Mesodermal cell (in vitro differentiated cells): ENCODE measurements around the gene HEXD.
"Not testable (repeated sequence)": the region's sequence is repeated elsewhere in the genome, so short reads cannot be mapped to it uniquely, and the experiment has no call there.

Experiments
- H3K27ac ChIP-seq: 2 replicates; pipeline ENCODE4 v1.7.0; 2013; ENCODE audit warnings: mild to moderate bottlenecking, low read depth, low read length, moderate library complexity; ENCODE audit not compliant: severe bottlenecking
- H3K36me3 ChIP-seq: 2 replicates; pipeline ENCODE4 v1.7.1; 2013; ENCODE audit warnings: mild to moderate bottlenecking, low read length, moderate library complexity; ENCODE audit not compliant: control insufficient read depth, insufficient read depth
- H3K4me1 ChIP-seq: one replicate; pipeline ENCODE4 v1.7.1; 2013; ENCODE audit warnings: mild to moderate bottlenecking, low read length; ENCODE audit not compliant: insufficient read depth, control insufficient read depth, poor library complexity, severe bottlenecking
- H3K4me3 ChIP-seq: 2 replicates; pipeline ENCODE4 v1.7.0; 2013; ENCODE audit warnings: low read length, control low read depth, mild to moderate bottlenecking; ENCODE audit not compliant: insufficient read depth, poor library complexity, severe bottlenecking; ENCODE audit errors: extremely low read depth
- H3K9me3 ChIP-seq: 2 replicates; pipeline ENCODE4 v1.7.1; 2013; ENCODE audit warnings: mild to moderate bottlenecking, low read length, moderate library complexity; ENCODE audit not compliant: control insufficient read depth
- WGBS, 2 experiments: methylation state at CpG; one replicate each; pipeline ENCODE4 v1.1.5; 2013; ENCODE audit warnings: missing lambda C conversion rate in 2 of 2; ENCODE audit not compliant: insufficient coverage in 2 of 2; 5-methylcytosine and 5-hydroxymethylcytosine counted together

HEXD gene

GRCh38 chr17:82453151-82453550 is 35.0 kb downstream of the HEXD start:
- H3K4me3 ChIP-seq, H3K27ac ChIP-seq, H3K36me3 ChIP-seq, H3K4me1 ChIP-seq, H3K9me3 ChIP-seq: not testable (repeated sequence)
- WGBS, 2 experiments = 100% methylated on average over 5 of the region's 7 CpGs; no CpG with 5 or more reads in 1 of the 2 experiments

- H3K4me3 ChIP-seq, H3K27ac ChIP-seq, H3K36me3 ChIP-seq, H3K9me3 ChIP-seq, H3K4me1 ChIP-seq: not testable (repeated sequence)
- 90 to 95% methylated on average over 11 to 18 of the region's 21 CpGs for WGBS, 2 experiments
These were observed 35.6 kb downstream of the HEXD start for GRCh38 chr17:82453706-82454105.

GRCh38 chr17:82457073-82457928 is 39.2 kb downstream of the HEXD start:
- no peaks in the 10 kb centered on the region for H3K9me3 ChIP-seq
- H3K36me3 ChIP-seq = peaks cover 24% of the 10 kb centered on the region
- peak overlapping the region; percentile 89 for H3K4me3 ChIP-seq
- H3K4me1 ChIP-seq = peaks cover 6% of the 10 kb centered on the region
- WGBS, 2 experiments = 74 to 81% methylated on average over 5 to 7 of the region's 10 CpGs
- peak overlapping the region; percentile 100 for H3K27ac ChIP-seq

GRCh38 chr17:82457929-82458178 is 39.7 kb downstream of the HEXD start:
- Histone ChIP-seq H3K4me1 (peaks cover 6% of the 10 kb centered on the region), H3K27ac (peak overlapping the region; percentile 100), H3K9me3 (no peaks in the 10 kb centered on the region), H3K36me3 (peaks cover 30% of the 10 kb centered on the region), H3K4me3 (peak overlapping the region; percentile 89)
- WGBS, 2 experiments = 0 to 1% methylated on average over 7 of the region's 8 CpGs

GRCh38 chr17:82458179-82458884 is 40.2 kb downstream of the HEXD start, which contains the start of gene NARF:
Gene NARF (plus strand): TSS chr17:82458741. CDS start chr17:82458804, 63 bp downstream.
- WGBS, 2 experiments = 0 to 1% methylated on average over 68 to 82 of the region's 85 CpGs
- H3K27ac ChIP-seq = peak within 1 kb of the TSS; percentile 100
- peak within 1 kb of the TSS; percentile 89 for H3K4me3 ChIP-seq
- peaks cover 6% of the 10 kb centered on the region for H3K4me1 ChIP-seq
- peaks cover 35% of the 10 kb centered on the region for H3K36me3 ChIP-seq
- no peaks in the 10 kb centered on the region for H3K9me3 ChIP-seq

GRCh38 chr17:82458885-82459424 is 40.8 kb downstream of the HEXD start:
- Histone ChIP-seq H3K4me3 (peak overlapping the region; percentile 89), H3K36me3 (peaks cover 41% of the 10 kb centered on the region), H3K27ac (peak overlapping the region; percentile 100), H3K9me3 (no peaks in the 10 kb centered on the region), H3K4me1 (peaks cover 6% of the 10 kb centered on the region)
- 0% methylated on average over 56 to 57 of the region's 62 CpGs for WGBS, 2 experiments

- peak overlapping the region; percentile 89 for H3K4me3 ChIP-seq
- not testable (repeated sequence) for H3K27ac ChIP-seq, H3K4me1 ChIP-seq, H3K9me3 ChIP-seq
- peaks cover 51% of the 10 kb centered on the region for H3K36me3 ChIP-seq
- 88 to 96% methylated on average over 9 of the region's 9 CpGs for WGBS, 2 experiments
These were observed 41.8 kb downstream of the HEXD start for GRCh38 chr17:82459936-82460335.

- 89 to 94% methylated on average over 6 to 10 of the region's 10 CpGs for WGBS, 2 experiments
- Histone ChIP-seq H3K36me3 (peaks cover 71% of the 10 kb centered on the region), H3K4me1 (peaks cover 6% of the 10 kb centered on the region), H3K4me3 (no peak overlapping the region), H3K9me3 (no peaks in the 10 kb centered on the region), H3K27ac (no peak overlapping the region)
These were observed 43.8 kb downstream of the HEXD start for GRCh38 chr17:82461827-82462524.

GRCh38 chr17:82463391-82463790 is 45.2 kb downstream of the HEXD start:
- H3K27ac ChIP-seq = no peak overlapping the region
- WGBS, 2 experiments = 96 to 98% methylated on average over 6 of the region's 6 CpGs
- H3K36me3 ChIP-seq = peaks cover 85% of the 10 kb centered on the region
- H3K4me1 ChIP-seq = no peaks in the 10 kb centered on the region
- H3K4me3 ChIP-seq = no peak overlapping the region
- no peaks in the 10 kb centered on the region for H3K9me3 ChIP-seq

GRCh38 chr17:82463925-82464566 is 45.9 kb downstream of the HEXD start:
- no peaks in the 10 kb centered on the region for H3K4me1 ChIP-seq
- no peak overlapping the region for H3K27ac ChIP-seq
- H3K9me3 ChIP-seq = no peaks in the 10 kb centered on the region
- 89 to 90% methylated on average over 7 of the region's 7 CpGs for WGBS, 2 experiments
- no peak overlapping the region for H3K4me3 ChIP-seq
- H3K36me3 ChIP-seq = peaks cover 92% of the 10 kb centered on the region
